ENCODE results near the gene VWA3B. TPM values are rescaled to one million over a fixed set of nuclear protein-coding genes. Genes with fewer than 3 reads are reported as not detected.

Gene VWA3B
- polyA plus RNA-seq, 4 donors, result 0.16 to 1.4 (median 0.51) TPM; not detected in 1

GRCh38 chr2:98158305-98158704, 71.3 kb downstream of the VWA3B start:
- 80 to 85% (median 84%) methylated on average over 8 of the region's 8 CpGs for WGBS, 3 donors
- FAIRE-seq, result no peak
- peaks cover 0 to 4% (median 0%) of the 10 kb centered on the region in 3 donors for H3K27me3 ChIP-seq (ENCODE audit: control insufficient read depth in 3 of 3, insufficient read depth in 3 of 3, low read length in 3 of 3)
- no peaks in the 10 kb centered on the region for H3K9me3 ChIP-seq (ENCODE audit: control insufficient read depth in 2 of 2, insufficient read depth in 1 of 2, low read depth in 1 of 2, low read length in 1 of 2)
- no peak overlapping the region for H3K27ac ChIP-seq (ENCODE audit: low read depth in 1 of 3, low read length in 2 of 3)
- DNase-seq, result peak in 1 of 2 donors; percentile 4
- no peak overlapping the region for H3K4me3 ChIP-seq (ENCODE audit: low read depth in 1 of 3, low read length in 3 of 3)
- no peaks in the 10 kb centered on the region for H3K4me1 ChIP-seq (ENCODE audit: control insufficient read depth in 3 of 3, insufficient read depth in 2 of 3, low read depth in 1 of 3, low read length in 2 of 3)
- no peaks in the 10 kb centered on the region for H3K36me3 ChIP-seq (ENCODE audit: control insufficient read depth in 3 of 3, insufficient read depth in 2 of 3, low read depth in 1 of 3, low read length in 3 of 3)

- no peaks in the 10 kb centered on the region for H3K9me3 ChIP-seq (ENCODE audit: control insufficient read depth in 2 of 2, insufficient read depth in 1 of 2, low read depth in 1 of 2, low read length in 1 of 2)
- H3K27ac ChIP-seq (ENCODE audit: low read depth in 1 of 3, low read length in 2 of 3), result no peak overlapping the region
- no peak for FAIRE-seq
- no peak overlapping the region for H3K4me3 ChIP-seq (ENCODE audit: low read depth in 1 of 3, low read length in 3 of 3)
- H3K4me1 ChIP-seq (ENCODE audit: control insufficient read depth in 3 of 3, insufficient read depth in 2 of 3, low read depth in 1 of 3, low read length in 2 of 3), result no peaks in the 10 kb centered on the region
- H3K27me3 ChIP-seq (ENCODE audit: control insufficient read depth in 3 of 3, insufficient read depth in 3 of 3, low read length in 3 of 3), result peaks cover 0 to under 1% (median 0%) of the 10 kb centered on the region in 3 donors
- WGBS, 3 donors, result 75 to 90% (median 78%) methylated on average over 4 of the region's 4 CpGs
- no peaks in the 10 kb centered on the region for H3K36me3 ChIP-seq (ENCODE audit: control insufficient read depth in 3 of 3, insufficient read depth in 2 of 3, low read depth in 1 of 3, low read length in 3 of 3)
- no peak for DNase-seq
Observed at GRCh38 chr2:98160554-98160953, 73.6 kb downstream of the VWA3B start.

- no peak for FAIRE-seq
- Histone ChIP-seq H3K4me1 (ENCODE audit: control insufficient read depth in 3 of 3, insufficient read depth in 2 of 3, low read depth in 1 of 3, low read length in 2 of 3) (no peaks in the 10 kb centered on the region), H3K4me3 (ENCODE audit: low read depth in 1 of 3, low read length in 3 of 3) (no peak overlapping the region), H3K36me3 (ENCODE audit: control insufficient read depth in 3 of 3, insufficient read depth in 2 of 3, low read depth in 1 of 3, low read length in 3 of 3) (no peaks in the 10 kb centered on the region), H3K9me3 (ENCODE audit: control insufficient read depth in 2 of 2, insufficient read depth in 1 of 2, low read depth in 1 of 2, low read length in 1 of 2) (no peaks in the 10 kb centered on the region), H3K27me3 (ENCODE audit: control insufficient read depth in 3 of 3, insufficient read depth in 3 of 3, low read length in 3 of 3) (no peaks in the 10 kb centered on the region), H3K27ac (ENCODE audit: low read depth in 1 of 3, low read length in 2 of 3) (no peak overlapping the region)
- no peak for DNase-seq
- WGBS, 3 donors, result 78 to 83% (median 80%) methylated on average over 4 of the region's 4 CpGs
Observed at GRCh38 chr2:98161186-98161585, 74.2 kb downstream of the VWA3B start.

- Histone ChIP-seq H3K4me1 (ENCODE audit: control insufficient read depth in 3 of 3, insufficient read depth in 2 of 3, low read depth in 1 of 3, low read length in 2 of 3) (no peaks in the 10 kb centered on the region), H3K27ac (ENCODE audit: low read depth in 1 of 3, low read length in 2 of 3) (no peak overlapping the region), H3K4me3 (ENCODE audit: low read depth in 1 of 3, low read length in 3 of 3) (no peak overlapping the region), H3K36me3 (ENCODE audit: control insufficient read depth in 3 of 3, insufficient read depth in 2 of 3, low read depth in 1 of 3, low read length in 3 of 3) (no peaks in the 10 kb centered on the region), H3K27me3 (ENCODE audit: control insufficient read depth in 3 of 3, insufficient read depth in 3 of 3, low read length in 3 of 3) (peaks cover 0 to 4% (median 0%) of the 10 kb centered on the region in 3 donors), H3K9me3 (ENCODE audit: control insufficient read depth in 2 of 2, insufficient read depth in 1 of 2, low read depth in 1 of 2, low read length in 1 of 2) (no peaks in the 10 kb centered on the region)
- FAIRE-seq (no peak), DNase-seq (no peak)
- 82 to 95% (median 90%) methylated on average over 2 of the region's 2 CpGs for WGBS, 3 donors
Observed at GRCh38 chr2:98164256-98164655, 77.3 kb downstream of the VWA3B start.

GRCh38 chr2:98165516-98166071, 78.6 kb downstream of the VWA3B start:
- no peaks in the 10 kb centered on the region for H3K4me1 ChIP-seq (ENCODE audit: control insufficient read depth in 3 of 3, insufficient read depth in 2 of 3, low read depth in 1 of 3, low read length in 2 of 3)
- H3K36me3 ChIP-seq (ENCODE audit: control insufficient read depth in 3 of 3, insufficient read depth in 2 of 3, low read depth in 1 of 3, low read length in 3 of 3), result no peaks in the 10 kb centered on the region
- peaks cover 0 to 4% (median 0%) of the 10 kb centered on the region in 3 donors for H3K27me3 ChIP-seq (ENCODE audit: control insufficient read depth in 3 of 3, insufficient read depth in 3 of 3, low read length in 3 of 3)
- FAIRE-seq, result no peak
- no peaks in the 10 kb centered on the region for H3K9me3 ChIP-seq (ENCODE audit: control insufficient read depth in 2 of 2, insufficient read depth in 1 of 2, low read depth in 1 of 2, low read length in 1 of 2)
- DNase-seq, result no peak
- H3K4me3 ChIP-seq (ENCODE audit: low read depth in 1 of 3, low read length in 3 of 3), result no peak overlapping the region
- WGBS, 3 donors, result 79 to 87% (median 85%) methylated on average over 5 of the region's 5 CpGs
- no peak overlapping the region for H3K27ac ChIP-seq (ENCODE audit: low read depth in 1 of 3, low read length in 2 of 3)

GRCh38 chr2:98167916-98168315, 80.9 kb downstream of the VWA3B start:
- no peak overlapping the region for H3K4me3 ChIP-seq (ENCODE audit: low read depth in 1 of 3, low read length in 3 of 3)
- FAIRE-seq, result no peak
- 86 to 89% (median 87%) methylated on average over 2 of the region's 2 CpGs for WGBS, 3 donors
- no peaks in the 10 kb centered on the region for H3K9me3 ChIP-seq (ENCODE audit: control insufficient read depth in 2 of 2, insufficient read depth in 1 of 2, low read depth in 1 of 2, low read length in 1 of 2)
- H3K27me3 ChIP-seq (ENCODE audit: control insufficient read depth in 3 of 3, insufficient read depth in 3 of 3, low read length in 3 of 3), result peaks cover 0 to 4% (median 0%) of the 10 kb centered on the region in 3 donors
- no peak for DNase-seq
- H3K36me3 ChIP-seq (ENCODE audit: control insufficient read depth in 3 of 3, insufficient read depth in 2 of 3, low read depth in 1 of 3, low read length in 3 of 3), result no peaks in the 10 kb centered on the region
- no peaks in the 10 kb centered on the region for H3K4me1 ChIP-seq (ENCODE audit: control insufficient read depth in 3 of 3, insufficient read depth in 2 of 3, low read depth in 1 of 3, low read length in 2 of 3)
- no peak overlapping the region for H3K27ac ChIP-seq (ENCODE audit: low read depth in 1 of 3, low read length in 2 of 3)

GRCh38 chr2:98170076-98170475, 83.1 kb downstream of the VWA3B start:
- FAIRE-seq, result no peak
- no peak for DNase-seq
- Histone ChIP-seq H3K27me3 (ENCODE audit: control insufficient read depth in 3 of 3, insufficient read depth in 3 of 3, low read length in 3 of 3) (peaks cover 0 to 8% (median 0%) of the 10 kb centered on the region in 3 donors), H3K4me1 (ENCODE audit: control insufficient read depth in 3 of 3, insufficient read depth in 2 of 3, low read depth in 1 of 3, low read length in 2 of 3) (no peaks in the 10 kb centered on the region), H3K27ac (ENCODE audit: low read depth in 1 of 3, low read length in 2 of 3) (no peak overlapping the region), H3K4me3 (ENCODE audit: low read depth in 1 of 3, low read length in 3 of 3) (no peak overlapping the region), H3K9me3 (ENCODE audit: control insufficient read depth in 2 of 2, insufficient read depth in 1 of 2, low read depth in 1 of 2, low read length in 1 of 2) (no peaks in the 10 kb centered on the region), H3K36me3 (ENCODE audit: control insufficient read depth in 3 of 3, insufficient read depth in 2 of 3, low read depth in 1 of 3, low read length in 3 of 3) (no peaks in the 10 kb centered on the region)
- WGBS, 3 donors, result 84 to 93% (median 87%) methylated on average over 3 of the region's 3 CpGs

GRCh38 chr2:98172150-98172765, 85.3 kb downstream of the VWA3B start:
- H3K9me3 ChIP-seq (ENCODE audit: control insufficient read depth in 2 of 2, insufficient read depth in 1 of 2, low read depth in 1 of 2, low read length in 1 of 2), result no peaks in the 10 kb centered on the region
- no peak for FAIRE-seq
- WGBS, 3 donors, result 79 to 89% (median 82%) methylated on average over 14 of the region's 14 CpGs
- H3K27me3 ChIP-seq (ENCODE audit: control insufficient read depth in 3 of 3, insufficient read depth in 3 of 3, low read length in 3 of 3), result peaks cover 0 to 18% (median 0%) of the 10 kb centered on the region in 3 donors
- no peak overlapping the region for H3K27ac ChIP-seq (ENCODE audit: low read depth in 1 of 3, low read length in 2 of 3)
- no peaks in the 10 kb centered on the region for H3K36me3 ChIP-seq (ENCODE audit: control insufficient read depth in 3 of 3, insufficient read depth in 2 of 3, low read depth in 1 of 3, low read length in 3 of 3)
- H3K4me3 ChIP-seq (ENCODE audit: low read depth in 1 of 3, low read length in 3 of 3), result no peak overlapping the region
- no peaks in the 10 kb centered on the region for H3K4me1 ChIP-seq (ENCODE audit: control insufficient read depth in 3 of 3, insufficient read depth in 2 of 3, low read depth in 1 of 3, low read length in 2 of 3)
- DNase-seq, result no peak

GRCh38 chr2:98172951-98173350, 86.0 kb downstream of the VWA3B start:
- Histone ChIP-seq H3K4me3 (ENCODE audit: low read depth in 1 of 3, low read length in 3 of 3) (no peak overlapping the region), H3K9me3 (ENCODE audit: control insufficient read depth in 2 of 2, insufficient read depth in 1 of 2, low read depth in 1 of 2, low read length in 1 of 2) (no peaks in the 10 kb centered on the region), H3K27me3 (ENCODE audit: control insufficient read depth in 3 of 3, insufficient read depth in 3 of 3, low read length in 3 of 3) (peaks cover 0 to 14% (median 0%) of the 10 kb centered on the region in 3 donors), H3K4me1 (ENCODE audit: control insufficient read depth in 3 of 3, insufficient read depth in 2 of 3, low read depth in 1 of 3, low read length in 2 of 3) (no peaks in the 10 kb centered on the region), H3K36me3 (ENCODE audit: control insufficient read depth in 3 of 3, insufficient read depth in 2 of 3, low read depth in 1 of 3, low read length in 3 of 3) (no peaks in the 10 kb centered on the region), H3K27ac (ENCODE audit: low read depth in 1 of 3, low read length in 2 of 3) (no peak overlapping the region)
- no peak for FAIRE-seq
- DNase-seq, result no peak
- 78 to 89% (median 85%) methylated on average over 2 of the region's 2 CpGs for WGBS, 3 donors

Data from small intestine (tissue), 7 donors.